Osteoblast (primary cell): ENCODE measurements around the gene CYP19A1. TPM values are rescaled to one million over a fixed set of nuclear protein-coding genes. Genes with fewer than 3 reads are reported as not detected.

Experiments
- DNase-seq: peaks from one replicate; pipeline ENCODE4 v3.0.0; 2011; ENCODE audit warnings: low spot score, mixed read lengths; ENCODE audit not compliant: insufficient read length; ENCODE audit errors: missing footprints
- H2AFZ ChIP-seq: 2 replicates; pipeline ENCODE4 v1.6.0; 2011; ENCODE audit warnings: mild to moderate bottlenecking, low read length
- H3K27ac ChIP-seq: 2 replicates; pipeline ENCODE4 v1.5.1; 2011; ENCODE audit warnings: mild to moderate bottlenecking, low read depth, low read length, moderate library complexity
- H3K27me3 ChIP-seq: 2 replicates; pipeline ENCODE4 v1.6.0; 2012; ENCODE audit warnings: mild to moderate bottlenecking, control low read depth, inconsistent platforms, low read length, moderate library complexity; ENCODE audit not compliant: insufficient read depth
- H3K36me3 ChIP-seq: 2 replicates; pipeline ENCODE4 v1.5.1; 2011; ENCODE audit warnings: mild to moderate bottlenecking, low read length, control low read depth, moderate library complexity; ENCODE audit not compliant: insufficient read depth
- H3K4me1 ChIP-seq: 2 replicates; pipeline ENCODE4 v1.5.1; 2011; ENCODE audit warnings: mild to moderate bottlenecking, low read length, control low read depth, moderate library complexity; ENCODE audit not compliant: insufficient read depth
- H3K4me2 ChIP-seq: 2 replicates; pipeline ENCODE4 v1.6.0; 2011; ENCODE audit warnings: mild to moderate bottlenecking, low read length; ENCODE audit not compliant: insufficient read depth
- H3K4me3 ChIP-seq: fragments of 200-600 bp; sonication (generic); 3 replicates; pipeline ENCODE4 v1.5.1; 2012; ENCODE audit warnings: mild to moderate bottlenecking, low read length, inconsistent platforms; ENCODE audit not compliant: insufficient read depth
- H3K79me2 ChIP-seq: 2 replicates; pipeline ENCODE4 v1.6.0; 2012; ENCODE audit warnings: mild to moderate bottlenecking, low read length, control low read depth, inconsistent platforms; ENCODE audit not compliant: insufficient read depth
- H3K9me3 ChIP-seq: 2 replicates; pipeline ENCODE4 v1.5.1; 2011; ENCODE audit warnings: low read depth, low read length, control low read depth
- H4K20me1 ChIP-seq: 2 replicates; pipeline ENCODE4 v1.6.0; 2012; ENCODE audit warnings: mild to moderate bottlenecking, low read length, control low read depth; ENCODE audit not compliant: insufficient read depth
- total RNA-seq: library from RNA; depleted of rRNA; stranded (reverse); fragments of >200 nt; gene quantifications from 2 replicates; pipeline ENCODE4 v1.2.3, GENCODE V29; 2012
- TF ChIP-seq, protein P1 (sequence below): IDR thresholded peaks from 2 replicates; pipeline ENCODE4 v1.5.1; 2011; ENCODE audit warnings: mild to moderate bottlenecking, low read depth, low read length, moderate library complexity; ENCODE audit errors: extremely low read depth

The CYP19A1 gene
- total RNA-seq, 1 donor: 2.2 TPM

GRCh38 chr15:51223771-51224229, 114.6 kb downstream of the CYP19A1 start:
- H3K27ac ChIP-seq: peak overlapping the region; percentile 71
- H3K4me3 ChIP-seq: no peak overlapping the region
- H3K4me1 ChIP-seq: peaks cover 47% of the 10 kb centered on the region
- peak overlapping the region; percentile 34 for H3K4me2 ChIP-seq
- DNase-seq: peak; percentile 85
- H2AFZ ChIP-seq: peak overlapping the region; percentile 8
- TF ChIP-seq, protein P1, sequence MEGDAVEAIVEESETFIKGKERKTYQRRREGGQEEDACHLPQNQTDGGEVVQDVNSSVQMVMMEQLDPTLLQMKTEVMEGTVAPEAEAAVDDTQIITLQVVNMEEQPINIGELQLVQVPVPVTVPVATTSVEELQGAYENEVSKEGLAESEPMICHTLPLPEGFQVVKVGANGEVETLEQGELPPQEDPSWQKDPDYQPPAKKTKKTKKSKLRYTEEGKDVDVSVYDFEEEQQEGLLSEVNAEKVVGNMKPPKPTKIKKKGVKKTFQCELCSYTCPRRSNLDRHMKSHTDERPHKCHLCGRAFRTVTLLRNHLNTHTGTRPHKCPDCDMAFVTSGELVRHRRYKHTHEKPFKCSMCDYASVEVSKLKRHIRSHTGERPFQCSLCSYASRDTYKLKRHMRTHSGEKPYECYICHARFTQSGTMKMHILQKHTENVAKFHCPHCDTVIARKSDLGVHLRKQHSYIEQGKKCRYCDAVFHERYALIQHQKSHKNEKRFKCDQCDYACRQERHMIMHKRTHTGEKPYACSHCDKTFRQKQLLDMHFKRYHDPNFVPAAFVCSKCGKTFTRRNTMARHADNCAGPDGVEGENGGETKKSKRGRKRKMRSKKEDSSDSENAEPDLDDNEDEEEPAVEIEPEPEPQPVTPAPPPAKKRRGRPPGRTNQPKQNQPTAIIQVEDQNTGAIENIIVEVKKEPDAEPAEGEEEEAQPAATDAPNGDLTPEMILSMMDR: no peak
- H3K27me3 ChIP-seq: no peaks in the 10 kb centered on the region
- no peaks in the 10 kb centered on the region for H4K20me1 ChIP-seq
- H3K79me2 ChIP-seq: no peaks in the 10 kb centered on the region
- no peaks in the 10 kb centered on the region for H3K36me3 ChIP-seq
- no peaks in the 10 kb centered on the region for H3K9me3 ChIP-seq

GRCh38 chr15:51218299-51218938, 120.0 kb downstream of the CYP19A1 start:
- Histone ChIP-seq H2AFZ (peak overlapping the region; percentile 36), H3K4me3 (no peak overlapping the region), H3K27me3 (no peaks in the 10 kb centered on the region), H3K79me2 (no peaks in the 10 kb centered on the region), H3K4me2 (peak overlapping the region; percentile 16), H3K9me3 (no peaks in the 10 kb centered on the region), H4K20me1 (no peaks in the 10 kb centered on the region), H3K4me1 (peaks cover 21% of the 10 kb centered on the region), H3K36me3 (no peaks in the 10 kb centered on the region), H3K27ac (no peak overlapping the region)
- no peak for DNase-seq
- TF ChIP-seq, protein P1: no peak

- no peak for DNase-seq
- Histone ChIP-seq H4K20me1 (no peaks in the 10 kb centered on the region), H3K4me1 (no peaks in the 10 kb centered on the region), H3K4me2 (no peak overlapping the region), H3K36me3 (no peaks in the 10 kb centered on the region), H3K9me3 (no peaks in the 10 kb centered on the region), H3K27me3 (no peaks in the 10 kb centered on the region), H3K27ac (no peak overlapping the region), H3K79me2 (no peaks in the 10 kb centered on the region), H2AFZ (no peak overlapping the region), H3K4me3 (no peak overlapping the region)
- TF ChIP-seq, protein P1: no peak
Observed at GRCh38 chr15:51212909-51213308, 125.5 kb downstream of the CYP19A1 start.

DNA sequence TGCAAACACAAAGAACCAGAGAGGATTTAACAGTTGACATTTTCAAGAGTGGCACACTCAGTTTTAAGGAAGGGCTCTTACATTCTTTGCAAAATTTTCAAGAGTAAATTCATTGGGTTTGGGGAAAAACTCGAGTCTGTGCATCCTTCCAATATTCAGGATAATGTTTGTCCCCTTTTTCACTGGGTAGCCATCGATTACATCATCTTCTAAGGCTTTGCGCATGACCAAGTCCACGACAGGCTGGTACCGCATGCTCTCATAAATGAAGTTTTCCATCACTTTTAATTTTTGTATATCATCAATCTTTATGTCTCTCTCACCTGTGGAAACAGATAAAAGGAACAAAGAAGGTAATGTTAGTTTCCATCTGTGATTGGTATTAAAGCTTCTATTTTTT, 126.2 kb downstream of the CYP19A1 start:
- H3K4me1 ChIP-seq: no peaks in the 10 kb centered on the region
- no peak overlapping the region for H2AFZ ChIP-seq
- H3K4me2 ChIP-seq: no peak overlapping the region
- no peaks in the 10 kb centered on the region for H3K27me3 ChIP-seq
- H3K79me2 ChIP-seq: no peaks in the 10 kb centered on the region
- H3K4me3 ChIP-seq: no peak overlapping the region
- H4K20me1 ChIP-seq: no peaks in the 10 kb centered on the region
- H3K36me3 ChIP-seq: no peaks in the 10 kb centered on the region
- no peak for DNase-seq
- TF ChIP-seq, protein P1: no peak
- no peaks in the 10 kb centered on the region for H3K9me3 ChIP-seq
- H3K27ac ChIP-seq: no peak overlapping the region
